Fibroblast of the aortic adventitia (primary cell): ENCODE data around the gene CAMTA1. TPM values are rescaled to one million over a fixed set of nuclear protein-coding genes. Genes with fewer than 3 reads are reported as not detected.

ENCODE experiments used
- DNase-seq: peaks from one replicate; pipeline ENCODE4 v3.0.0-alpha.2; 2010; ENCODE audit warnings: low read depth
- H3K4me3 ChIP-seq: 2 replicates; pipeline ENCODE4 v1.5.1; 2011; ENCODE audit warnings: low read depth, mild to moderate bottlenecking, control low read depth, low read length, moderate library complexity
- CTCF ChIP-seq: IDR thresholded peaks from 2 replicates; pipeline ENCODE4 v1.5.1; 2011; ENCODE audit warnings: mild to moderate bottlenecking, low read length, control low read depth, inconsistent platforms; ENCODE audit not compliant: insufficient read depth
- total RNA-seq: library from RNA; depleted of rRNA; stranded (reverse); fragments of >200 nt; gene quantifications from 2 replicates; pipeline ENCODE4 v1.2.3, GENCODE V29; 2012; ENCODE audit warnings: low replicate concordance

Gene CAMTA1
- total RNA-seq, 1 donor = 91.9 TPM

DNA sequence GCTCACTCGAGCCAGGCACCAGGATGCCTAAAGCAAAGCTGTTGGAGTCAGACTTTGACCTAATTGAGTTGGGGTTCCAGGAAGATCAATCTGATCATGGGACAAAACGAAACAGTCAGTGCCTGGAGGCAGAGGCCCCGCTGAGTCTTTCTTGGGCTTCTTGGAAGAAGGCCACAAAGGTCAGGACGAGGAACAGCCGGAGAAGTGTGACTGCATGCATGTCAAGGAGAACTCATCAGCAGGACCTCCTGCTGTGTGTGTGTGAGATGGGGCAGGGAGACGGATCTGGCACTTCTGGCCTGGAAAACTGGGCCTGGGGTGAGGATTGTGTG, 190.8 kb downstream of the CAMTA1 start:
- H3K4me3 ChIP-seq = no peak overlapping the region
- no peak for TF ChIP-seq CTCF
- DNase-seq = no peak

GRCh38 chr1:6979003-6979613, 193.9 kb downstream of the CAMTA1 start:
- no peak overlapping the region for H3K4me3 ChIP-seq
- DNase-seq = no peak
- no peak for TF ChIP-seq CTCF

DNA sequence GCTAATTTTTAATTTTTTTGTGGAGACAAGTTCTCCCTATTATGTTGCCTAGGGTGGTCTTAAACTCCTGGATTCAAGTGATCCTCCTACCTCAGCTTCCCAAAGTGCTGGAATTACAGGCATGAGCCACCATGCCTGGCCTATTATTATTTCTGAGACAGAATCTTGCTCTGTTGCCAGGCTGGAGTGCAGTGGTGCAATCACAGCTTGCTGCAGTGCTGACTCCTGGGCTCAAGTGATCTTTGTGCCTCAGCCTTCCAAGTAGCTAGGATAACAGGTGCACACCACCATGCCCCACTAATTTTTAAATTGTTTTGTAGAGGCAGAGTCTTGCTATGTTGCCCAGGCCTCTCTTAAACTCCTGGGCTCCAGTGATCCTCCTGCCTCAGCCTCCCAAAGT, 196.3 kb downstream of the CAMTA1 start:
- no peak overlapping the region for H3K4me3 ChIP-seq
- no peak for TF ChIP-seq CTCF

GRCh38 chr1:6982443-6982842, 197.2 kb downstream of the CAMTA1 start:
- no peak for TF ChIP-seq CTCF
- no peak for DNase-seq
- no peak overlapping the region for H3K4me3 ChIP-seq

More for the DNA sequence above, 196.3 kb downstream of the CAMTA1 start:
- no peak for DNase-seq

DNA sequence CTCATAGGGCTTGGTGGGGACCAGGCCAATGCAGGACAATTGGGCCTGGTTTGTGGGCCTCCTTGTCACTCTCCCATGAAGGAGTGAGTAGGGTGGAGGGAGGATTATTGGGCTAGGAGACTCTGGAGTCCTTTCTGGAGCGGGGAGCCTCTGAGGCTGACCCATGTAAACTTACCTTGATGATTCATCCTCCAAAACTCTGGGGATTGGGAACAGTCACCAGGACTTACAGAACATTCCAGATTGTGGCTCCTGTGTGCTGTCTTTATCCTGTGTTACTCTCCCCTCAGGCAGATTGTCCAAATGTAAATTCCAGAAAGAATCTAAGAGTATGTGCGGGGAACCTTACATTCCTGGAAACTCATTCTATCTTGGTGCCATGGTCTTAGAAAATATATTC, 197.6 kb downstream of the CAMTA1 start:
- no peak for DNase-seq
- no peak for TF ChIP-seq CTCF
- no peak overlapping the region for H3K4me3 ChIP-seq

- TF ChIP-seq CTCF = no peak
- no peak for DNase-seq
- H3K4me3 ChIP-seq = no peak overlapping the region
These were observed 199.3 kb downstream of the CAMTA1 start for GRCh38 chr1:6984536-6984935.

DNA sequence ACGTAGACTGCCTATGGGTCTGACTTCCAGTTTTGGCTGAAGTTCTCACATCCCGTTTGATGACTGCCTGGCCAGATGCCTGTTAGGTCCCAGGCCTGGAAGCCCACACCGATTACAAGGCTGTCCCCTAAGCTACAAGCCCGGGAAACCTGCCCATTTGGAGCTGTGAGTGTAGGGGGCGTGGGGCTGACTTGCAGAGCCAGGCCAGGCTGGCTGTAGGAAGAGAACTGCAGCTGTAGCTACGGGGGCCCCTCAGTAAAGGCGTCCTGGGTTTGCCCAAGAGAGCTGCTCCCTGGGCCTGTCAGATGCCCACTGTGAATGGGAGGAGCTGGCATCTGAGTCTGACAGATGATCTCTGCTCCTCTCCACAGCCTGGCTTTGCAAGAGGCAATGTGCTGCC, 199.7 kb downstream of the CAMTA1 start:
- no peak for TF ChIP-seq CTCF
- no peak overlapping the region for H3K4me3 ChIP-seq

More for the DNA sequence above, 199.7 kb downstream of the CAMTA1 start:
- no peak for DNase-seq
